Urinary bladder (tissue), 4 donors: Measurements from ENCODE around the gene PDCD2L. TPM values are rescaled to one million over a fixed set of nuclear protein-coding genes. Genes with fewer than 3 reads are reported as not detected.
"Not testable (repeated sequence)": the region's sequence is repeated elsewhere in the genome, so short reads cannot be mapped to it uniquely, and the experiment has no call there.

Experiments
- DNase-seq: peaks from one replicate; pipeline ENCODE4 v3.0.0-alpha.2; 2015; ENCODE audit errors: extremely low spot score
- H3K27ac ChIP-seq: one replicate; pipeline ENCODE4 v1.5.1; 2013; ENCODE audit warnings: low read depth, mild to moderate bottlenecking, moderate library complexity
- H3K36me3 ChIP-seq: one replicate; pipeline ENCODE4 v1.6.1; 2013; ENCODE audit warnings: mild to moderate bottlenecking, moderate library complexity; ENCODE audit not compliant: insufficient read depth
- H3K4me1 ChIP-seq: one replicate; pipeline ENCODE4 v1.6.1; 2013; ENCODE audit warnings: mild to moderate bottlenecking, moderate library complexity; ENCODE audit not compliant: insufficient read depth
- H3K4me3 ChIP-seq: one replicate; pipeline ENCODE4 v1.5.1; 2013; ENCODE audit warnings: low read depth, low read length
- WGBS: extraction: QIAGEN DNeasy Blood & Tissue Kit; methylation state at CpG from one replicate; pipeline ENCODE4 v1.1.7; 2013; 5-methylcytosine and 5-hydroxymethylcytosine counted together
- polyA plus RNA-seq: library from polyadenylated mRNA; stranded (reverse); fragments of 200-250 nt; gene quantifications from one replicate; pipeline ENCODE4 v1.2.3, GENCODE V29; 2013
- total RNA-seq: library from RNA; depleted of rRNA; stranded (reverse); fragments of >200 nt; gene quantifications from one replicate; pipeline ENCODE4 v1.2.3, GENCODE V29; 2014
- donor health status: healthy with polysubstance abuse.
- donor health status: healthy.

PDCD2L gene
- total and polyA plus RNA-seq, 2 donors: 8.1 to 13.0 TPM

DNA sequence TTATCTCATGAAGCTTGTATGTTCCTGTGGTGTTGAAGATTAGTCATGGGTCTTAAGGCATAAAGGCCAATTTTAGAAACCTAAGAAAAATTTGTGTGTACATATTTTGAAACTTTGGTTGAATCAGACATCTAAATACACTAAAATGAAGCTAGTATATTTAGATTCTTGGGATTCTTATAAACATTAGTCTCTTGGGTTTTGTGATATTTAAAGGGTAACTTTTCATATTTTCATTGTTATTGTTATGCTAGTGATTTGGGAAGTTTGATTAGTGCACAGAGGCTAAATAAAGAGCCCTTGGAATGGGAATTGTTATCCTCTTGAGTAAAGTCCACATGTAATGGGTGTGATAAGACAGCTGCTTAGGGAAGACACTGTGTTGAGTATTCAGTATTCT is 48.5 kb downstream of the PDCD2L start:
- Histone ChIP-seq H3K4me1 (no peaks in the 10 kb centered on the region), H3K4me3 (no peak overlapping the region), H3K36me3 (peaks cover 4% of the 10 kb centered on the region), H3K27ac (no peak overlapping the region)
- DNase-seq: no peak

DNA sequence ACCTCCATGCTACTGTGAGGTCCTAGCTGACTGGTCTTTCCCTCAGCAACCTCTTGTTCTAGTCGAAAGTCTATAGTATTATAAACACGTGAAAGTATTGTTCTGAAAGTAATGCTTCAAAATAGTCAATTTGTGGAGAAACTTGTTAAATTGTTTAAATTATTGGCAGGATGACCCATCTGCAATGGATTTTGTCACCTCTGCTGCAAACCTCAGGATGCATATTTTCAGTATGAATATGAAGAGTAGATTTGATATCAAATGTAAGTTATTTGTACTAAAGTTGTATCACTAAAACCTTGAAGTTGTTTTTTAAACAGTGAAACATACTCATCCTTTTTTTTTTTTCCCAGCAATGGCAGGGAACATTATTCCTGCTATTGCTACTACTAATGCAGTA is 49.9 kb downstream of the PDCD2L start:
- no peaks in the 10 kb centered on the region for H3K4me1 ChIP-seq
- WGBS: 90% methylated on average over 2 of the region's 2 CpGs
- no peak for DNase-seq
- no peak overlapping the region for H3K4me3 ChIP-seq
- H3K36me3 ChIP-seq: peaks cover 11% of the 10 kb centered on the region
- H3K27ac ChIP-seq: no peak overlapping the region

DNA sequence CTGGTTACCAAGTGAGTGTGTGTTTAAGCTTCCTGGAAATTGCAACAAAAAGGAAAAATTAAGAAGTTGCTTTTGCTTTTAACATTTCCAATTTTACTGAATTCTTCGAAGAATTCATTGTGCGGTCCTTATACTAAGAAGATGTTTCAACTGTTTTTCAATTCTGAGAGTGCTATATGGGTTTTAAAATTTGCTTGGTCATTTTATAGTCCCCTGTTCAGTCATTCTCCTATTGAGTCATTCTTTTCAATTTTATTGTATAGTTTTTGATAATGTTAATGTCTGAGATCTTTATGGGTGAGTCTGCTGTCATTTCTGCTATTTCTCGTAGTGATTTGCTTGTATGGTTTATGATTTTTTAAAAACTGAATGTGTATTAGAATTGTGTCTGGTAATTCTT is 50.5 kb downstream of the PDCD2L start:
- Histone ChIP-seq H3K4me1 (no peaks in the 10 kb centered on the region), H3K4me3 (no peak overlapping the region), H3K36me3 (peaks cover 11% of the 10 kb centered on the region), H3K27ac (no peak overlapping the region)
- no peak for DNase-seq
- 96% methylated on average over 3 of the region's 3 CpGs for WGBS

DNA sequence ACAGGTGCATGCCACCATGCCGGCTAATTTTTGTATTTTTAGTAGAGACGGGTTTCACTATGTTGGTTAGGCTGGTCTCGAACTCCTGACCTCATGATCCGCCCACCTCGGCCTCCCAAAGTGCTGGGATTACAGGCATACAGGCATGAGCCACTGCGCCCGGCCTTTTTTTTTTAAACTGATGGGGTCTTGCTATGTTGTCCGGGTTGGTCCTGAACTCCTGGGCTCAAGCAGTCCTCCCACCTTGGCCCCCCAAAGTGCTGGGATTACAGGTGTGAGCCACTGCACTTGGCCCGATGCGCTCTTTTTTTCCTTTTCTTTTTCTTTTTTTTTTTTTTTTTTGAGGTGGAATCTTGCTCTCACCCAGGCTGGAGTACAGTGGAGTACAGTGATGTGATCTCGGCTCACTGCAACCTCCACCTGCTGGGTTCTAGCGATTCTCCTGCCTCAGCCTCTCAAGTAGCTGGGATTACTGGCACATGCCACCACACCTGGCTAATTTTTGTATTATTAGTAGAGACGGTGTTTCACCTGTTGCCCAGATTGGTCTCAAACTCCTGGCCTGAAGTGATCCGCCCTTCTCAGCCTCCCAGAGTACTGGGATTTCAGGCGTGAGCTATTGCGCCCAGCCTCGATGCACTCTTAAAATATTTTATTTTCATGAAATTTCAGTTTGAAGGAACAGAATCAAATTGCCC is 51.7 kb downstream of the PDCD2L start:
- H3K36me3 ChIP-seq: peaks cover 11% of the 10 kb centered on the region
- DNase-seq, H3K27ac ChIP-seq, H3K4me3 ChIP-seq, H3K4me1 ChIP-seq: not testable (repeated sequence)
- 91% methylated on average over 17 of the region's 17 CpGs for WGBS

DNA sequence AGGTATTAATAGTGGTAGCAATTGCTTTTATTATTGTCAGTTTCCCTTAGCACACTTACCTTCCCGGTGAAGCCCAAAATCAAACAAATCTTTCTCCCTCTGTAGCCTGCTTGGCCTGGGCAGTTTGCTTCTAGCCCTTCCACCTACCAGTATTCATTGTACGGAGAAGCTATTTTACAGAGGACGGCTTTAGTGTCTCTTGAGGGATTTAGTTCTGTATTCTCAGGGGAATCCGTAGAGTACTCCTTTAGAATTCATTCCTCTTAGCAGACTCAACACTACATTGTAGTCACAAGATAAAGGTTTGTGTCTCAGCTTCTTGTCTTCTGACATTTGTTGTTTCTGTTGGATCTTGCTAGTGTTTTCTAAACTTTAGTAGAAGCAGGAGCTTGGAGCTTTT is 53.2 kb downstream of the PDCD2L start:
- WGBS: 67% methylated on average over 4 of the region's 4 CpGs
- Histone ChIP-seq H3K27ac (no peak overlapping the region), H3K36me3 (peaks cover 11% of the 10 kb centered on the region), H3K4me3 (no peak overlapping the region), H3K4me1 (no peaks in the 10 kb centered on the region)
- no peak for DNase-seq

DNA sequence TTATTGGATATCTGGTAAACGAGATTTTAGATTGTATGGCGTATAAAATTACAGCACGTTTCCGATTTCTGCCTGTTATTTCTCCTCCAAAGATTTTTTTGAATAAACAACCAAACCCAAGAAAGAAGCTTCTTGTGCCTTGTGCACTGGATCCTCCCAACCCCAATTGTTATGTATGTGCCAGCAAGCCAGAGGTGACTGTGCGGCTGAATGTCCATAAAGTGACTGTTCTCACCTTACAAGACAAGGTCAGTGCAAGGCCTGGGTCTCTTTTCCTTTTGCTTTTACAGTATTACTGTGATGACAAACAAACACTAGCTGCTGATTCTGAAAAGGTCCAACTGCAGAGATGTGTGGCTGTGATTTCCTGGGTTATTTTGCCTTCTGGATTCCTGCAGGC is 54.5 kb downstream of the PDCD2L start:
- no peak for DNase-seq
- no peaks in the 10 kb centered on the region for H3K4me1 ChIP-seq
- 88% methylated on average over 5 of the region's 5 CpGs for WGBS
- peaks cover 9% of the 10 kb centered on the region for H3K36me3 ChIP-seq
- H3K4me3 ChIP-seq: no peak overlapping the region
- no peak overlapping the region for H3K27ac ChIP-seq

DNA sequence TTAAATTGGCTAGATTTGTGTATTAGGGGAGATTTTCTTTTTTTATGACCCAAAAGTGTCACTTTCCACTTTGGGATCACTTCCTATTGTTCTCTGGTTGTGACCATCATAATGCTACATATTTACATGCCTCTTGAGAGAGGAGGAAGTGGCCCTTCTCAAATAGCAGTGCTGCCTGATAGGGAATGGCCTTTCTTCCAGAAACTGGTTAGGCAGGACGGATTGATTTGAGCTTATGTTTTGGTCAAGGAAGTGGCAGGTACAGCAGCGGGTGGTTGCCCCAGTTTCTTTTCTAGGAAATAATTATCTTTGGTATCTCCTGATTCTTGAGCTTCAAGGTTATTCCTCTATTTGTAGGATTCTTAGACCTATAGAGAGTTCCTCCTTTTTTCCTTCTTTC is 55.4 kb downstream of the PDCD2L start:
- Histone ChIP-seq H3K27ac (no peak overlapping the region), H3K36me3 (peaks cover 7% of the 10 kb centered on the region), H3K4me1 (no peaks in the 10 kb centered on the region), H3K4me3 (no peak overlapping the region)
- 88% methylated on average over 2 of the region's 2 CpGs for WGBS
- peak; percentile 50 for DNase-seq

DNA sequence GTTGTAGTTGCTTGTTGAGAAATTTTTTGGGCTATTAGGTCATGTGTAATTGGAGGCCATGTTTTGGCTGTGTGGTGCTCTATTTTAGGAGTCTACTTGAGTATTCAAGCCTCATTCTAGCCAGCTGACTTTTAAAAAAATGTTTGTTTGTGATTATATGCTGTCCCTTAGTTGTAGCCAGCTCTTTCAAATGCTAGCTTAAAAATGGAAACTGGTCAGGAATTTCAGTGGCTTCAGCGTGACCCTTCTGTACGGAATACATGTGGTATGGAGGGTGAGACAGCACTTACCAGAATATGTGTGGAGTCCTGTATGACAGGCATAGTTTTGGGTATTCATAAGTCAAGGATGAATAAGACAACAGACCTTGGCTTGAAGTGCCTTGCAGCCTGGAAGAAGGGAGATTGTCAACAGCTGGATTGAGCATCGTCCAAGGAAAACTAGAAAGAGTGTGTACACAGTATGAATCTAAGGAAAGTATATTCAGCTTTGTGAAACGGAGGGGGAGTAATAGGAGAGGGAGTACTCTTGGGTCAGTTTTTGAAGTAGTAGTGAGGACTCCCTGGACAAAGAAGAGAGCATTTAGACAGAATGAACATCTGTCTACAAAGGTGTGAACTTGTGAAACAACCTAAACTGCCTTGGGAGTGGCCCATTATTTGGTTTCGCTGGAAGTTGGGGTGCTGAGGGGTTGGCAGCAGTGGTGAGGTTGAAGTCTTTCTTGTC is 57.3 kb downstream of the PDCD2L start:
- no peak overlapping the region for H3K27ac ChIP-seq
- H3K36me3 ChIP-seq: peaks cover 16% of the 10 kb centered on the region
- H3K4me1 ChIP-seq: no peaks in the 10 kb centered on the region
- WGBS: 83% methylated on average over 5 of the region's 5 CpGs
- no peak for DNase-seq
- no peak overlapping the region for H3K4me3 ChIP-seq

DNA sequence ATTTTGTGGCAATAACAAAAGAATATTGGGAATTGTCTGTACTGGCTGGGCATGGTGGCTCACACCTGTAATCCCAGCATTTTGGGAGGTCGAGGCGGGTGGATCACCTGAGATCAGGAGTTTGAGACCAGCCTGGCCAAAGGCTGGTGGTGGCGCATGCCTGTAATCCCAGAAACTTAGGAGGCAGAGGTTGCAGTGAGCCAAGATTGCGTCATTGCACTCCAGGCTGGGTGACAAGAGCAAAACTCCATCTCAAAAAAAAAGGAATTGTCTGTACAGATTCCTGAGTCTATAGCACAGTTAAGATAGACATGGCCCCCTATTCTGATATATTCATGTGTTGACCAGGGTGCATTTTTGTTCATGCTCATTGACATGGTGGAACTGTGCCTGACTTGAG is 60.6 kb downstream of the PDCD2L start:
- not testable (repeated sequence) for DNase-seq, H3K27ac ChIP-seq, H3K4me1 ChIP-seq, H3K4me3 ChIP-seq
- H3K36me3 ChIP-seq: peaks cover 12% of the 10 kb centered on the region
- WGBS: 96% methylated on average over 4 of the region's 4 CpGs

DNA sequence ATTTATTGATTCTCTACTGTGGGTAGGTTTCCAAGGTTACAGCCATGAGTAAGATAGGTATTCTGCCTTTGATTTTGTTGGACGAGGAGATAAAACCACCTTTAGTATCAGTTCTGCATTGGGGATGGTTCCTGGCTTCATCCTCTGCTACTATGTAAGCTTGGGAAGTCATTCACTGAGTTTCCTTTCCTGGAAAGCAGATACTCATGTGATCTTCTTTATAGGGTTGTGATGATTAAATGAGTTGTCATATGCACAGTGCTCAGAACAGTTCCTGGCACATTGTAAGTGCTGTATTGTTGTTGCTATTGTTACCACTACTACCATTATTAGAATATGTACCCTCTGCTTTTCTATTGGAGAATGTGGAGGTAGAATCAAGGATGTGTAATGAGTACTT is 64.2 kb downstream of the PDCD2L start:
- WGBS: 78% methylated on average over 1 of the region's 1 CpG
- Histone ChIP-seq H3K36me3 (peaks cover 18% of the 10 kb centered on the region), H3K4me3 (no peak overlapping the region), H3K27ac (no peak overlapping the region), H3K4me1 (no peaks in the 10 kb centered on the region)
- DNase-seq: no peak

DNA sequence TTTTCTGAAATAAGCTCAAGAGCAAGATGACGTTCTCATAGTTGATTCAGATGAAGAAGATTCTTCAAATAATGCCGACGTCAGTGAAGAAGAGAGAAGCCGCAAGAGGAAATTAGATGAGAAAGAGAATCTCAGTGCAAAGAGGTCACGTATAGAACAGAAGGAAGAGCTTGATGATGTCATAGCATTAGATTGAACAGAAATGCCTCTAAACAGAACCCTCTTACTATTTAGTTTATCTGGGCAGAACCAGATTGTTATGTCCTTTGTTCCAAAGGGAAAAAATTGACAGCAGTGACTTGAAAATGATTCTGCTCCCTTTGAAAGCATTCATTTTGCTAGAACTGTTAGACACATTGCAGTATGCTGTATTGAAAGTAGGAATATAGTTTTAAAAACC is 64.8 kb downstream of the PDCD2L start:
- not testable (repeated sequence) for DNase-seq, H3K4me1 ChIP-seq, H3K27ac ChIP-seq, H3K4me3 ChIP-seq
- H3K36me3 ChIP-seq: peaks cover 18% of the 10 kb centered on the region
- 83% methylated on average over 5 of the region's 5 CpGs for WGBS

DNA sequence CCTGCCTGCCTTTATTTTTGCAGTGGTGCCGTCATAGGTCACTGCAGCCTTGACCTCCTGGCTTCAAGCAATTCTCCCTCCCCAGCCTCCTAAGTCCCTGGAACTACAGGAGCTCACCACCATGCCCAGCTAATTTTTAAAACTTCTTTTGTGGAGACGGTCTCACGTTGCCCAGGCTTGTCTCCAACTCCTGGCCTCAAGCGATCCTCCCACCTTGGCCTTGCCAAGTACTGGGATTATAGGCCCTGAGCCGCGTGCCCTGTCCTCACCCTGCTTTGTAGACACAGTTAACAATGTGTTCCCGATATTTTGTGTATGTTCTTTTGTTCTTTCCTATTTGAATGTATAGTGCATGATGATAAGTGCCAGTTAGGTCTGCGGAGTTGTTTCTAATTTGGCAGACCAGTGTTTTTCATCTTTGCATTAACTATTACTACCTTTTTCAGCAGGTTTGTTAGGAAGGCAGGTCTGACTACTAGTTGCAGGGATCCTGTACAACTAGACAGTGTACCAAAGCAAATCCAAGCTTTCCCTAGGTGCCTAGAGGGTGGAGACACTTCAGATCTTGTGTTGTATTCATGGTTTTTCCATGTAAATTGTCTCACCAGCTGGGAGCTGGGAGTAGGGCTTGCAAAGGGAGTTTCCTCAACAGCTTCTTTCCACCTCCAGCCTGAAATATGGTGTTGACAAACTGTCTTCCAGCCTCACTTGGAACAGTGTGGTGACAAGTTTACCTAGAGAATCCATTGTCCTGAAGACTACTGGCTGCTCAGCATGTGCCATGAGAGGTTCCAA is 67.9 kb downstream of the PDCD2L start:
- peaks cover 8% of the 10 kb centered on the region for H3K36me3 ChIP-seq
- 72% methylated on average over 8 of the region's 8 CpGs for WGBS

DNA sequence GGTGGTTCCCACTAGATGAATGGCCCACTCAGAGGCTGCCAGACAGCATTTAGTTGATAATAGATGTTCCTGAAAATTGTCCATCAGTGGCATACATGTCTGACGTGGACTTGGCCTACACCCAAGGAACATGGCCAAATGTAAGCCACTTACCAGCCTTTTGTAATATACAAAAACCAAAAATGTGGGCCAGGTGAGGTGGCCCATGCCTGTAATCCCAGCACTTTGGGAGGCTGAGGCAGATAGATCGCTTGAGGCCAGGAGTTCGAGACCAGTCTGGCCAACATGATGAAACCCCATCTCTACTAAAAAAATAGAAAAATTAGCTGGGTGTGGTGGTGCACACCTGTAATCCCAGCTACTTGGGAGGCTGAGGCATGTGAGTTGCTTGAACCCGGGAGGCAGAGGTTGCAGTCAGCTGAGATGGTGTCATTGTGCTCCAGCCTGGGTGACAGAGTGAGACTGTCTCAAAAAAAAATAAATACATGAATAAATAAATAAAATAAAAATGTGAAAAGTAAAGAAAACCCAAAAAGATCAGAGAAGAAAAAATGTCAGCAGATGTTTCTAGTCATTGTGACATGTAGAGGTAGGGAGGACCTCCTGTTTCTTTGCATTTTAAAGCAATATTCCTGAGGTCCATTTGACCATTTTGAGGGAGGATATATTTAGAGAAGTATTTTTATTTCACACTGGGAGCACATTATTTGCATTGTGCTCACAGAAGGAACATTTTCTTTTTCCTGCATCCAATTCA is 70.2 kb downstream of the PDCD2L start:
- H3K27ac ChIP-seq: no peak overlapping the region
- no peak overlapping the region for H3K4me3 ChIP-seq
- peaks cover 6% of the 10 kb centered on the region for H3K36me3 ChIP-seq
- WGBS: 82% methylated on average over 4 of the region's 4 CpGs
- no peak for DNase-seq
- no peaks in the 10 kb centered on the region for H3K4me1 ChIP-seq

More for the DNA sequence above, 67.9 kb downstream of the PDCD2L start:
- Histone ChIP-seq H3K27ac (no peak overlapping the region), H3K4me3 (no peak overlapping the region), H3K4me1 (no peaks in the 10 kb centered on the region)
- DNase-seq: no peak
